ENCODE measurements around the gene LTA4H.

The LTA4H gene

DNA sequence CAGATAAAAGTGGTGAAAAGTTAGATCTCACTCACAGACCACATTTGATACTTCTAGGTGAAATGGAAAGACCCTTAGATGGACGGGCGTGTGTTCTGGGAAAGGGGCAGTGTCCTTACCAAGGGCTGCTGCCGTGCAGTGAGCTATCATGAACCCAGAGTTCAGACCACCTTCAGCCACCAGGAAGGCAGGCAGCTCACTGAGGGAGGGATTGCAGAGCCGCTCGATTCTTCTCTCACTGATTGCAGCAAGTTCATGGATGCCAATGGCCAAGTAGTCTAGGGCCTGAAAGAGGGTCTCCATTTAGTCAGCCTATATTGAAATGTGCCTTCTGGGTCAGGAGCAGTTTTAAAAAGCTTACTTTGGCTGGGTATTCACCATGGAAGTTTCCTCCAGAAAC lies 55.0 kb downstream of the LTA4H start:
- Histone ChIP-seq H3F3A (ENCODE audit: insufficient read depth, low read length) (no peaks in the 10 kb centered on the region), H3K36me3 (replicated peaks; ENCODE audit: insufficient read depth, low read length) (no peaks in the 10 kb centered on the region), H3K9me2 (replicated peaks; ENCODE audit: insufficient read depth, low read length) (no peaks in the 10 kb centered on the region), H3K27me3 (replicated peaks; ENCODE audit: insufficient read depth, low read length) (no peaks in the 10 kb centered on the region), H2AFZ (ENCODE audit: low read length) (no peak overlapping the region), H3K79me2 (ENCODE audit: low read length) (no peaks in the 10 kb centered on the region), H3K4me1 (ENCODE audit: low read length) (no peaks in the 10 kb centered on the region), H3K4me3 (ENCODE audit: low read length) (no peak overlapping the region), H3K27ac (ENCODE audit: low read length) (no peak overlapping the region), H3K9ac (ENCODE audit: low read length) (no peak overlapping the region), H3K4me2 (ENCODE audit: low read depth, low read length) (no peak overlapping the region), H3K9me3 (replicated peaks; ENCODE audit: insufficient read depth, low read length) (no peaks in the 10 kb centered on the region), H4K20me1 (ENCODE audit: insufficient read depth, low read length) (no peaks in the 10 kb centered on the region)
- TF ChIP-seq EZH2 (optimal IDR thresholded peaks at IDR 0.05; ENCODE audit: low read depth, low read length) = no peak
- TF ChIP-seq EZH2phosphoT487 (IDR thresholded peaks at IDR 0.05; ENCODE audit: low read length) = no peak
- TF ChIP-seq, protein P1, sequence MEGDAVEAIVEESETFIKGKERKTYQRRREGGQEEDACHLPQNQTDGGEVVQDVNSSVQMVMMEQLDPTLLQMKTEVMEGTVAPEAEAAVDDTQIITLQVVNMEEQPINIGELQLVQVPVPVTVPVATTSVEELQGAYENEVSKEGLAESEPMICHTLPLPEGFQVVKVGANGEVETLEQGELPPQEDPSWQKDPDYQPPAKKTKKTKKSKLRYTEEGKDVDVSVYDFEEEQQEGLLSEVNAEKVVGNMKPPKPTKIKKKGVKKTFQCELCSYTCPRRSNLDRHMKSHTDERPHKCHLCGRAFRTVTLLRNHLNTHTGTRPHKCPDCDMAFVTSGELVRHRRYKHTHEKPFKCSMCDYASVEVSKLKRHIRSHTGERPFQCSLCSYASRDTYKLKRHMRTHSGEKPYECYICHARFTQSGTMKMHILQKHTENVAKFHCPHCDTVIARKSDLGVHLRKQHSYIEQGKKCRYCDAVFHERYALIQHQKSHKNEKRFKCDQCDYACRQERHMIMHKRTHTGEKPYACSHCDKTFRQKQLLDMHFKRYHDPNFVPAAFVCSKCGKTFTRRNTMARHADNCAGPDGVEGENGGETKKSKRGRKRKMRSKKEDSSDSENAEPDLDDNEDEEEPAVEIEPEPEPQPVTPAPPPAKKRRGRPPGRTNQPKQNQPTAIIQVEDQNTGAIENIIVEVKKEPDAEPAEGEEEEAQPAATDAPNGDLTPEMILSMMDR (IDR thresholded peaks at IDR 0.05; ENCODE audit: low read length) = no peak
- no peak for DNase-seq

DNA sequence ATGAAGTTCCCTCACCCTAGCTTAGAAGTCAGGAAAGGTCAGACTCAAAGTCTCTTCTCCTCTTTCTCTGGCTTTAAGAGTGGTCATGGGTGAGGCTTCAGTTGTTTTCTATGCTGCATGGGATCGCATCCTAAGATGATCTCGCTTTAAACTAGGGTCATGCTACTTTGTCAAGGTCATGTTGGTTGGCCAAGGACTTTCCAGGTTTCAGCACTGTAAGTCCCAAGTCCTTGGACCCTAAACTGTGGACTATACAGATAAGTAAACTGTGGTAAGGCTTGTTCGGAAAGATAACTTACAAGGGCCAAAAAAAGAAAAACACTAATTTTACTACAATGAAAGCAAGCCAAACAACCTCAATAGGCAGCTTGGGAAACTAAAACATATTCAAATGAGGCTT lies 56.6 kb downstream of the LTA4H start:
- Histone ChIP-seq H3K27me3 (replicated peaks; ENCODE audit: insufficient read depth, low read length) (no peaks in the 10 kb centered on the region), H3K9ac (ENCODE audit: low read length) (no peak overlapping the region), H4K20me1 (ENCODE audit: insufficient read depth, low read length) (no peaks in the 10 kb centered on the region), H3K4me2 (ENCODE audit: low read depth, low read length) (no peak overlapping the region), H3K4me3 (ENCODE audit: low read length) (no peak overlapping the region), H3K36me3 (replicated peaks; ENCODE audit: insufficient read depth, low read length) (no peaks in the 10 kb centered on the region), H3K9me3 (replicated peaks; ENCODE audit: insufficient read depth, low read length) (no peaks in the 10 kb centered on the region), H3K27ac (ENCODE audit: low read length) (no peak overlapping the region), H3K79me2 (ENCODE audit: low read length) (no peaks in the 10 kb centered on the region), H3F3A (ENCODE audit: insufficient read depth, low read length) (no peaks in the 10 kb centered on the region), H3K9me2 (replicated peaks; ENCODE audit: insufficient read depth, low read length) (no peaks in the 10 kb centered on the region), H2AFZ (ENCODE audit: low read length) (no peak overlapping the region), H3K4me1 (ENCODE audit: low read length) (peaks cover 4% of the 10 kb centered on the region; the same call in 1 of the 2 replicates)
- TF ChIP-seq EZH2phosphoT487 (IDR thresholded peaks at IDR 0.05; ENCODE audit: low read length) (no peak), EZH2 (optimal IDR thresholded peaks at IDR 0.05; ENCODE audit: low read depth, low read length) (no peak)
- TF ChIP-seq, protein P1 (IDR thresholded peaks at IDR 0.05; ENCODE audit: low read length) = no peak
- no peak for DNase-seq

GRCh38 chr12:95978351-95978750 lies 57.0 kb downstream of the LTA4H start:
- H3K79me2 ChIP-seq (ENCODE audit: low read length) = no peaks in the 10 kb centered on the region
- no peaks in the 10 kb centered on the region for H4K20me1 ChIP-seq (ENCODE audit: insufficient read depth, low read length)
- H3K4me1 ChIP-seq (ENCODE audit: low read length) = peaks cover 8% of the 10 kb centered on the region
- H3K9me2 ChIP-seq (replicated peaks; ENCODE audit: insufficient read depth, low read length) = no peaks in the 10 kb centered on the region
- H3K9me3 ChIP-seq (replicated peaks; ENCODE audit: insufficient read depth, low read length) = no peaks in the 10 kb centered on the region
- no peak overlapping the region for H3K4me2 ChIP-seq (ENCODE audit: low read depth, low read length)
- H3K27ac ChIP-seq (ENCODE audit: low read length) = no peak overlapping the region
- H3F3A ChIP-seq (ENCODE audit: insufficient read depth, low read length) = no peaks in the 10 kb centered on the region; the same call in 1 of the 2 replicates
- TF ChIP-seq EZH2 (optimal IDR thresholded peaks at IDR 0.05; ENCODE audit: low read depth, low read length) (no peak), EZH2phosphoT487 (IDR thresholded peaks at IDR 0.05; ENCODE audit: low read length) (no peak)
- no peak overlapping the region for H2AFZ ChIP-seq (ENCODE audit: low read length)
- no peaks in the 10 kb centered on the region for H3K36me3 ChIP-seq (replicated peaks; ENCODE audit: insufficient read depth, low read length)
- no peak overlapping the region for H3K9ac ChIP-seq (ENCODE audit: low read length)
- no peaks in the 10 kb centered on the region for H3K27me3 ChIP-seq (replicated peaks; ENCODE audit: insufficient read depth, low read length)
- DNase-seq = no peak
- H3K4me3 ChIP-seq (ENCODE audit: low read length) = no peak overlapping the region

DNA sequence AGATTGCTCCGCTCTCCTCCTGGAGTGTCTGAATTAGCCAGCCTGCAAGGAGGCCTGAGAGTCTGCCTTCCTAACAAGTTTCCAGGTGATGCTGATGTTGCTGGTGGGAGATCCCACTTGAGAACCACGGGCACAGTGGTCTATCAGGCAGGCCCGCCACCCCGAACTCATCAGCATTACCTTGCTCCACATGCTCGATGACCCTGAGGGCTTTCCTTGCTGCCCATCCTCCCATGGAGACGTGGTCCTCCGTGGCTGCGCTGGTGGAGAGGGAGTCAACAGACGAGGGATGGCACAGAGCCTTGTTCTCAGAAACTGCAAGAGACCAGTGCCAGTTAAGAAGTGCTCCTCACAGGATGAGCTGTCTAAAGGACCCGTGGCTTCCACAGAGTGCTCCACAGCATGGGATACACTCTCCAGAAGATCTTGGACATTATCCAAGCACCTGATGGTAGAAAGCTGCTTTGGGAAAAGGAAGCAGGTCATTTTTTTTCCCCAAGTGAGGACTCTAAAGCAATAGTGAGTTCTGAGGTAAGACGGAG lies 57.6 kb downstream of the LTA4H start:
- Histone ChIP-seq H3F3A (ENCODE audit: insufficient read depth, low read length) (peaks cover 5% of the 10 kb centered on the region), H3K4me1 (ENCODE audit: low read length) (peaks cover 14% of the 10 kb centered on the region), H3K4me2 (ENCODE audit: low read depth, low read length) (no peak overlapping the region), H2AFZ (ENCODE audit: low read length) (no peak overlapping the region), H3K27me3 (replicated peaks; ENCODE audit: insufficient read depth, low read length) (no peaks in the 10 kb centered on the region), H4K20me1 (ENCODE audit: insufficient read depth, low read length) (no peaks in the 10 kb centered on the region), H3K79me2 (ENCODE audit: low read length) (no peaks in the 10 kb centered on the region), H3K9ac (ENCODE audit: low read length) (no peak overlapping the region), H3K36me3 (replicated peaks; ENCODE audit: insufficient read depth, low read length) (no peaks in the 10 kb centered on the region), H3K9me3 (replicated peaks; ENCODE audit: insufficient read depth, low read length) (no peaks in the 10 kb centered on the region), H3K9me2 (replicated peaks; ENCODE audit: insufficient read depth, low read length) (no peaks in the 10 kb centered on the region), H3K27ac (ENCODE audit: low read length) (no peak overlapping the region), H3K4me3 (ENCODE audit: low read length) (no peak overlapping the region)
- DNase-seq = no peak
- TF ChIP-seq, protein P1 (IDR thresholded peaks at IDR 0.05; ENCODE audit: low read length) = no peak
- TF ChIP-seq EZH2phosphoT487 (IDR thresholded peaks at IDR 0.05; ENCODE audit: low read length) (no peak), EZH2 (optimal IDR thresholded peaks at IDR 0.05; ENCODE audit: low read depth, low read length) (no peak)

Data from MM.1S (cell line).